ENCODE results near the gene MEI4.

GRCh38 chr6:77822265-77822664 lies 169.4 kb downstream of the MEI4 start:
- TF ChIP-seq POLR2AphosphoS5 (IDR thresholded peaks at IDR 0.05; ENCODE audit: low read depth) (no peak), CTCF (IDR thresholded peaks at IDR 0.05; ENCODE audit: insufficient read depth, low read length) (no peak), REST (IDR thresholded peaks at IDR 0.05; ENCODE audit: insufficient replicate concordance, low read depth) (no peak), SPI1 (IDR thresholded peaks at IDR 0.05; ENCODE audit: borderline replicate concordance, low read depth) (no peak)
